GM18502 (cell line): ENCODE data around the gene PHACTR1.

Experiments
- ATAC-seq: cut with Tn5 transposase; IDR thresholded peaks from one replicate; pipeline ENCODE4 v1.9.1; 2021; ENCODE audit warnings: mild to moderate bottlenecking; ENCODE audit not compliant: unreplicated experiment, poor library complexity

Gene PHACTR1

GRCh38 chr6:13089296-13089994 lies 372.9 kb downstream of the PHACTR1 start:
- no peak for ATAC-seq

GRCh38 chr6:13091192-13091591 lies 374.6 kb downstream of the PHACTR1 start:
- no peak for ATAC-seq

GRCh38 chr6:13094781-13095425 lies 378.3 kb downstream of the PHACTR1 start:
- no peak for ATAC-seq

GRCh38 chr6:13096084-13096483 lies 379.5 kb downstream of the PHACTR1 start:
- no peak for ATAC-seq

- ATAC-seq = no peak
Observed at GRCh38 chr6:13097454-13097853, 380.9 kb downstream of the PHACTR1 start.

- no peak for ATAC-seq
Observed at GRCh38 chr6:13098006-13098405, 381.4 kb downstream of the PHACTR1 start.

- ATAC-seq = no peak
Observed at GRCh38 chr6:13098793-13099570, 382.4 kb downstream of the PHACTR1 start.

GRCh38 chr6:13099771-13100170 lies 383.2 kb downstream of the PHACTR1 start:
- ATAC-seq = no peak

GRCh38 chr6:13101409-13101808 lies 384.8 kb downstream of the PHACTR1 start:
- ATAC-seq = no peak

GRCh38 chr6:13101985-13102384 lies 385.4 kb downstream of the PHACTR1 start:
- no peak for ATAC-seq

GRCh38 chr6:13103169-13103568 lies 386.6 kb downstream of the PHACTR1 start:
- ATAC-seq = no peak

GRCh38 chr6:13105139-13105538 lies 388.6 kb downstream of the PHACTR1 start:
- ATAC-seq = no peak

- ATAC-seq = no peak
Observed at GRCh38 chr6:13112921-13113320, 396.4 kb downstream of the PHACTR1 start.

- ATAC-seq = no peak
Observed at GRCh38 chr6:13113376-13113775, 396.8 kb downstream of the PHACTR1 start.

GRCh38 chr6:13113981-13114593 lies 397.5 kb downstream of the PHACTR1 start:
- no peak for ATAC-seq

GRCh38 chr6:13116155-13116554 lies 399.6 kb downstream of the PHACTR1 start:
- no peak for ATAC-seq

- ATAC-seq = no peak
Observed at GRCh38 chr6:13117570-13117969, 401.0 kb downstream of the PHACTR1 start.

- ATAC-seq = no peak
Observed at GRCh38 chr6:13119549-13119948, 403.0 kb downstream of the PHACTR1 start.

- ATAC-seq = no peak
Observed at GRCh38 chr6:13120483-13121482, 404.2 kb downstream of the PHACTR1 start.

- ATAC-seq = no peak
Observed at GRCh38 chr6:13124131-13124530, 407.6 kb downstream of the PHACTR1 start.
